Stimulated activated CD4-positive, alpha-beta T cell treated with anti-CD3 and anti-CD28 coated beads, TNF-alpha, amount 100 ng/mL, for 48 hours (primary cell): ENCODE measurements around the gene RAI1.

Experiments
- DNase-seq, 3 donors: peaks; one replicate each; pipeline ENCODE4 v3.0.0-alpha.2; 2020; ENCODE audit warnings: low read depth in 3 of 3

Gene RAI1

DNA sequence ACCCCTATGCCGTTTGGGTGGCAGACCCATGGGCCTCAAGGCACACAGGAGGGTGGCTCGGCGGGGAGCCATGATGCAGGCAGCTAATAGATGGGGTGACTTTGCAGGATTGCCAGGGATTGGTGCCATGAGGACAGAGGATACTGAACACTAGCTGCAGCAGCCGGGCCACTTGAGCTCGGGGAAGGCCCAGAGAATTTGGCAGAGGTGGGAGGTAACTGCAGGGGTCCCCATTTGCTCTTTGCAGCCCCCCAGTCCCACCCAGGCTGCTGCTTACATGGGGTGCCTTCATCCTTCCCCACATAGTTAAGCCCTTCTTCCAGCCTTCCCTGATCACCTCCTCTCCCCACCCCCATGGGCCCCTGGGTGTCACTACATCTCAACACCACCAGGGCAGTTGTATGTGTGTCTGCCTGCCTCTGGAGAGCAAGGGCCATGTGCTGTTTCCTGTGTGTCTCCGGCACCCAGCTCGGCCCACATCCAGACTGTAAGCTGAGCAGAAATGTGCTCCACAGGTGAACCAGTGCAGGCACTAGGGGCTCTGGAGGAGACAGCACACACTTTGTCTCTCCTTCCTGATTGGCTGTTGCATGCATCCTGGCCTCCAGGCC, 103.5 kb downstream of the RAI1 start:
- DNase-seq: no peak

DNA sequence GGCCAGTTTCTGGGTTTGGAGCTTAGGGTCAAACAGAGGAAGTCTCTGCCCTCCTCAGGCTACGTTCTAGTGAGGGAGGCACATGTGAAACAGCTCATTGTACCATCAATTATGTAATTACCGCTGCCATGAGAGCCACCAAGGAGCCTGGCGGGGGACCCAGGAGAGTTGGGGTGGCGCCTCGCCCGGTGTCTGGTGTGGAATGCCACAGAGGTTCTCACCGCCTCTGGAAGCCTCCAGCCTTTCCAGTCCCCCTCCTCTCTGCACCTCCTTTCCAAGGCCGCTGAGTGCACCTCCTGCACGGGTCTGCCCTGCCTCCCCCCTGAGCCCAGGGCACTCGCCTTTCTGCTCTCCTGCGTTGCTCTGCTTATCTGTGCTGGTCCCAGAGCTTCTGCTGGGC, 104.1 kb downstream of the RAI1 start:
- DNase-seq: no peak

DNA sequence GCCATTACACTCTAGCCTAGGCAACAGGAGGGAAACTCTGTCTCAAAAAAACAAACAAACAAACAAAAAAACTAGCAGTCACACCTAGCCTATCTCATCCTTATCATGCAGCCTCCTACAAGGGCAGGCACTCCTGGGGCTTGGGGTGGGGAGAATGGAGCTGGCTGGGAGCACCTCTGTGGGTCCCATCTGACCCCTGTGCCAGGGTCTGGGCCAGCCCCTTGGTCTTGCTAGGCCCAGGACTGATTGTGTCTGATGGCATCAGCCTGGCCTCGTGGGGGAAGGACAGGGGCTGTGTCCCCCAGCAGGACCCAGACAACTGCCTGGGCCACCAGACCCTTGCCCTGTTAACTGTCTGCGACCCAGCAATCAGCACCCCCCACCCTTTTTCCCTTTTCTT, 105.7 kb downstream of the RAI1 start:
- DNase-seq: no peak

DNA sequence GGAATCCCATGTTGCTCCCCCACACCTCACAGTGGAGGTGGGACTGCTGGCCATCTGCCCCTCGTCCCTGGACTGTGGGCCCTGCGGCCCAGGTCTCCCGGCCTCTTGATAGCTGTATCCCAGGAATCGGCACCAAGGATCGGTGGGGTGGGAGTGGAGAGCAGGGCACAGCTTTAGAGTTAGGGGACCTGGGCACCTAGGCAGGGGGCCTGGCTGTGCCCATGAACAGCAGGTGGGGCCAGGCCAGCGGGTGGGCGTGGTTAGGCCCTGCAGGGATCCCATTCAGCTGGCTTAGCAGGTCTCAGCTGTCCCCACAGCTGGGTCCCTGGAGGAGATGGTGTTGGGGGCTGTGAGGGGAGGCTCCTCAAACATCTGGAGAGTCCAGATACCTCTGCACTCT, 106.3 kb downstream of the RAI1 start:
- DNase-seq: no peak

DNA sequence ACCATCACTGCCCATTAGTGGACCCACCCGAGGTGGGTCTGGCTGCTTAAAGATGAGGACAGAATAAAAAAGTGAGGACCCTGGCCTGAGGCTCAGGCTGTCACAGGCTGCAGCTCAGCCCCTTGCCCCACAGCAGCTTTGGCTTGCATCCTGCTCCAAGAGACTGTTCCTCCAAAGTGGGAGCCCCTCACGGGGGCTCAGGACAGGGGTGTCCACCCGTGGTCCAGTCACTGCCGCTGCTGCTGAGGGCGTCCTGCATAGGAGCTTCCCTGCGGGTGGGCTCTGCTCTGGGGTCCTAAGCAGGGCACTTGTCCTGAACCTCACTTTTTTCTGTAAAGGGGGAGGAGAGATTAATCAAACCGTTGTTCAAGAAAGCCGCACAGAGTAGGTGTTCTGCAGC, 107.7 kb downstream of the RAI1 start:
- DNase-seq: no peak

DNA sequence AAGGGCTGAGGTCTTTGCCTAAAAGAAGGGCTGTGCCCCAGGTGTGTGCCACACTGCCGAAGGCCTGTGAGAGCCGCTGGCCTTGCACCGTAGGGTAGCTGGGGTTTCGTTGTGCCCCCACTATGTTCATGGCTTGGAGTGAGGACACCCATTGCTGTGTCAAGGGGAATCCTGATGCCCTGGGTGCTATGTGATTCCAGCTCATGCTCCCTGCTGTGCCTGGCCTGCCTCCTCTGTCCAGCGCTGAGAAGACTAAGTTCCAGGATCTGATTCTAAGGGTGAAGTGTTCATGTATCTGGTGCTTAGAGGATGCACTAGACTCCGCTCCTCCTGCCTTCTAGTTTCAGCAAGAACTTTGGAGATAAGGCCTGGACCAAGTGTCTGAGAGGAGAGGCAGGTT, 108.2 kb downstream of the RAI1 start:
- DNase-seq: no peak

DNA sequence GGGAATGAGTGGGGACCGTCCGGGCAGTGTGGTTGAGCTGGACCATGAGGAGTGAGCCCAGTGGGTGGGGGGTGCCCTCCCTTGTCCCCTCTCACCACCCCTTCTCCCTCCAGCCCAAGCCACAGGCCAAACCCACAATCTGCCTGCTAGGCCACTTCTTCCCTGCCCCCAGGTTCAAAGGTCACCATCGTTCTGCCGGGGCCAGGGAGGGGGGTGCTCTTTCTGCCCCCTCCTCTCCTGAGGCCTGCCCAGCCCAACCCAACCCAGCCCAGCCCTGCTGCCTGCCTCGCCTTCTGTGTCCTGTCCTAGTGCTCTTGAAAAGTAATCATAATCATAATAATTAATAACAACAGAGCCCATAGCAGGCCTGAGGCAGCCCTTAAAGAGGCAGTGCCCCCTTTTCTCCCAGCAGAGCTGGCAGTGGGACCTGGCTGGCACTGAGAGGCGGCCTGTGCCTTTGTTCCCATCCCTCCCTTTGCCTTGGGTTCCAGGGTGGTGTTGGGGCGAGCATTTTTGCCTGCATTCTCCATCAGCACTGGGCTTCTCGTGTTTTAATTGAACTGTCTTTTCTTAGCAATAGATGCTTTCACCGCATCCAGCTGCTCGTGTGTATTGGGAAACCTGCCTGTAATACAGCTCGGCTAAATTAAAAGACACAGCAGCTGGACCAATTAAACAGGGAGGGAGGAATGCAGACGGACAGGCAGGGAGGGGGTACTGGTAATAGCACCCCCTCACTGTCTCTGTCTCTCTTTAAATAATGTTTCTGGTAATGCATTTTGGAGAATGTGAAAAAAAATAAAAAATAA, 108.8 kb downstream of the RAI1 start:
- no peak for DNase-seq

DNA sequence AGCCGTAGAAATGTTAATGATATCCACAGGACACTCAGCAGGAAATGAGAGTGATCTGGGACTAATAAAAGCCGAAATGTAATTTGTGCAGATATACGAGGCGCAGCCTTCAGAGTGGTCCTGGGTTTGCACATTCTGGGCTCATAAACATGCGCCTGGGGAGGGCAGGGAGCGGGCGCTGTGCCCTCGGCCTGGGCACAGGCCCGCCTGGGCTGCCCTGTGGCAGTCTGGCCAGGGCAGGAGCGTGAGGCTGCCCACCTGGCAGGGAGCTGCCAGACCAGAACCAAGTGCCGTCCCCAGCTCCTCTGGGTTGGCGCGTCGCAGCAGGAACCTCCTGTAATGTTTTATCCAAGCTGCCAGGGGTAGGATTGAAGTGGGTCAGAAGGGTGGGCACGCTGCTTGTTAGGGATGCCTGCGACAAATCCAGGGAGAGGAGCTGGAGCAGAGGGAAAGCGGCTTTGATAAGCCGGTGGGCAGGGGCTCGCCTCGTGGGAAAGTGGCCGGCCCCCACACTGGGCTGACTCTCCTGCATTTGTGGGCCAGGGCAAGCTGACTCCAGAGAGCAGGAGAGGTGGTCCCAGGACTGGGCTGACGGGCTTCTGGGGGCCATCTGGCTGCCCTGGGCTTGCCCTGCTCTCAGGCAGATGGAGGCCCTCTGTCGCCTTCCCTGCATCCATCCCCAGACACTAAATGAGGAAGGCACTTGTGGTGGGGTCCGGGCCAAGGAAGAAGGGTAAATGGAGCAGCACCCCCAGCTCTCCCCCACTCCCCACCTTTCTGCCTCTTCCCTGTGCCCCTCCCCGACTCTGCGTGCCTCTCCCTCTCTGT, 109.6 kb downstream of the RAI1 start:
- DNase-seq: no peak

DNA sequence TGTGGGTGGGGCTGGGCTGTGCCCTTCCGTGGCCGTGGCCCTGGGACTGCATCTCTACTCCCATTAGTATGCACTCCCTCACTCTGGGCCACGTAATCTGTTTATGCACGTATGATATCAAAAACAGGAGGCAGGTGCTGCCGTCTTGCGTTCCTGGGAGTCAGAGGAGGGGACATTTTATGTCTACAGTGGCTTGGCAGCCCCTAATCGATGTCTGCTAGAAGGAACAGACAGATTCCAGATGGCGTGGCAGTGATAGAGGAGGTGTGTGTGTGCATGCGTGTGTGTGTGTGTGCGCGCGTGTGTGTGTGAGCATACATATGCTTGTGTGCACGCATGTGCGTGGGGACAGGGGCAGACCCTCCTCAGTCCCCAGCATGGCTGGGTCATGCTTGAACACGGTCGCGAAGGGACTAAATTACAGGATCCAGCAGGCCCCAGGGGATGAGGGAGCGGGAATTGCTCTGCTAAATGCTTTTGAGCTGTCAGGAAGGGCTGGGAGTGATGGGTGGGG, 110.8 kb downstream of the RAI1 start:
- no peak for DNase-seq

DNA sequence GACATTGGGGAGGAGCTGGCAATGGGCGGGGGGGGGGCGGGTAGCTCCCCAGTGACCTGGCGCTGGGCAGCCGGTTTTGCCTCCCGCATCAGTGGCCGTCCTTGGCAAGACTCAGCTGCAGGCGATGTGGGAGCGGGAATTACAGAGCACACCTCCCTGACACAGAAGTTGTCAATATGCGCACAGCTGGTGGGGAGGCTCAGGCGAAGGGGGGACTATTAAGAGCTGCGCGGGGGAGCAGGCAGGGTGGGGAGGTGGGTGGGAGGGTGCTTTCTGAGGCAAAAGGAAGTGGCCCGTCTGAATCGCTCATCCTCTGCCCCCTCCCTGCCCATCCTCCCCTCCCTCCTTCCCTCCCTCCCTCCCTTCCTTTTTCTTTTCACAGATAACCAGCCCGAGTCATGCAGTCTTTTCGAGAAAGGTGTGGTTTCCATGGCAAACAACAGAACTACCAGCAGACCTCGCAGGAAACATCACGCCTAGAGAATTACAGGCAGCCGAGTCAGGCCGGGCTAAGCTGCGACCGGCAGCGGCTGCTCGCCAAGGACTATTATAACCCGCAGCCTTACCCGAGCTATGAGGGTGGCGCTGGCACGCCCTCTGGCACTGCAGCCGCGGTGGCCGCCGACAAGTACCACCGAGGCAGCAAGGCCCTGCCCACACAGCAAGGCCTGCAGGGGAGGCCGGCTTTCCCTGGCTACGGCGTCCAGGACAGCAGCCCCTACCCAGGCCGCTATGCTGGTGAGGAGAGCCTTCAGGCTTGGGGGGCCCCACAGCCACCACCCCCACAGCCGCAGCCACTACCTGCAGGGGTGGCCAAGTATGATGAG, 111.5 kb downstream of the RAI1 start:
- peak in 1 of 3 donors; percentile 35 for DNase-seq

DNA sequence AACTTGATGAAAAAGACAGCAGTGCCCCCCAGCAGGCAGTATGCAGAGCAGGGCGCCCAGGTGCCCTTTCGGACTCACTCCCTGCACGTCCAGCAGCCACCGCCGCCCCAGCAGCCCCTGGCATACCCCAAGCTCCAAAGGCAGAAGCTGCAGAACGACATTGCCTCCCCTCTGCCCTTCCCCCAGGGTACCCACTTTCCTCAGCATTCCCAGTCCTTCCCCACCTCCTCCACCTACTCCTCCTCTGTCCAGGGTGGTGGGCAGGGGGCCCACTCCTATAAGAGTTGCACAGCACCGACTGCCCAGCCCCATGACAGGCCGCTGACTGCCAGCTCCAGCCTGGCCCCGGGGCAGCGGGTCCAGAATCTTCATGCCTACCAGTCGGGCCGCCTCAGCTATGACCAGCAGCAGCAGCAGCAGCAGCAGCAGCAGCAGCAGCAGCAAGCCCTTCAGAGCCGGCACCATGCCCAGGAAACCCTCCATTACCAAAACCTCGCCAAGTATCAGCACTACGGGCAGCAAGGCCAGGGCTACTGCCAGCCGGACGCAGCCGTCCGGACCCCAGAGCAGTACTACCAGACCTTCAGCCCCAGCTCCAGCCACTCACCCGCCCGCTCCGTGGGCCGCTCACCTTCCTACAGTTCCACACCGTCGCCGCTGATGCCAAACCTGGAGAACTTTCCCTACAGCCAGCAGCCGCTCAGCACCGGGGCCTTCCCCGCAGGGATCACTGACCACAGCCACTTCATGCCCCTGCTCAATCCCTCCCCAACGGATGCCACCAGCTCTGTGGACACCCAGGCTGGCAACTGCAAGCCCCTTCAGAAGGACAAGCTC, 112.3 kb downstream of the RAI1 start:
- DNase-seq: no peak

DNA sequence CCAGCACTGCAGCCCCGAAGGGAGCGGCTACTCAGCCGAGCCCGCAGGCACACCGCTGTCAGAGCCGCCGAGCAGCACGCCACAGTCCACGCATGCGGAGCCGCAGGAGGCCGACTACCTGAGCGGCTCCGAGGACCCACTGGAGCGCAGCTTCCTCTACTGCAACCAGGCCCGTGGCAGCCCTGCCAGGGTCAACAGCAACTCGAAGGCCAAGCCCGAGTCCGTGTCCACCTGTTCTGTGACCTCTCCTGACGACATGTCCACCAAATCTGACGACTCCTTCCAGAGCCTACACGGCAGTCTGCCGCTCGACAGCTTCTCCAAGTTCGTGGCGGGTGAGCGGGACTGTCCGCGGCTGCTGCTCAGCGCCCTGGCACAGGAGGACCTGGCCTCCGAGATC, 113.1 kb downstream of the RAI1 start:
- no peak for DNase-seq

DNA sequence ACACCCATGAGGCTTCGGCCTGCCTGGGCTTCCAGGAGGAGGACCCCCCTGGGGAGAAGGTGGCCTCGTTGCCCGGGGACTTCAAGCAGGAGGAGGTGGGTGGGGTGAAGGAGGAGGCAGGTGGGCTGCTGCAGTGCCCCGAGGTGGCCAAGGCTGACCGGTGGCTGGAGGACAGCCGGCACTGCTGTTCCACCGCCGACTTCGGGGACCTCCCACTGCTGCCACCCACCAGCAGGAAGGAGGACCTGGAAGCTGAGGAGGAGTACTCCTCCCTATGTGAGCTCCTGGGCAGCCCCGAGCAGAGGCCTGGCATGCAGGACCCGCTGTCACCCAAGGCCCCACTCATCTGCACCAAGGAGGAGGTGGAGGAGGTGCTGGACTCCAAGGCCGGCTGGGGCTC, 114.0 kb downstream of the RAI1 start:
- no peak for DNase-seq

DNA sequence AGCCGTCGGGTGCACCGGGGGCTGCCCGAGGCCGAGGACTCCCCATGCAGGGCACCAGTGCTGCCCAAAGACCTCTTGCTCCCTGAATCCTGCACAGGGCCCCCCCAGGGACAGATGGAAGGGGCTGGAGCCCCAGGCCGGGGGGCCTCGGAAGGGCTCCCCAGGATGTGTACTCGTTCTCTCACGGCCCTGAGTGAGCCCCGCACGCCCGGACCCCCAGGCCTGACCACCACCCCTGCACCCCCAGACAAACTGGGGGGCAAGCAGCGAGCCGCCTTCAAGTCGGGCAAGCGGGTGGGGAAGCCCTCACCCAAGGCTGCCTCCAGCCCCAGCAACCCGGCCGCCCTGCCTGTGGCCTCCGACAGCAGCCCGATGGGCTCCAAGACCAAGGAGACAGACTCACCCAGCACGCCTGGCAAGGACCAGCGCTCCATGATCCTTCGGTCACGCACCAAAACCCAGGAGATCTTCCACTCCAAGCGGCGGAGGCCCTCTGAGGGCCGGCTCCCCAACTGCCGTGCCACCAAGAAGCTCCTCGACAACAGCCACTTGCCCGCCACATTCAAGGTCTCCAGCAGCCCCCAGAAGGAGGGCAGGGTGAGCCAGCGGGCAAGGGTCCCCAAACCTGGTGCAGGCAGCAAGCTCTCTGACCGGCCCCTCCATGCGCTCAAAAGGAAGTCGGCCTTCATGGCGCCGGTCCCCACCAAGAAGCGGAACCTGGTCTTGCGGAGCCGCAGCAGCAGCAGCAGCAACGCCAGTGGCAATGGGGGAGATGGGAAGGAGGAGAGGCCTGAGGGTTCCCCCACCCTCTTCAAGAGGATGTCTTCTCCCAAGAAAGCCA, 114.9 kb downstream of the RAI1 start:
- no peak for DNase-seq

DNA sequence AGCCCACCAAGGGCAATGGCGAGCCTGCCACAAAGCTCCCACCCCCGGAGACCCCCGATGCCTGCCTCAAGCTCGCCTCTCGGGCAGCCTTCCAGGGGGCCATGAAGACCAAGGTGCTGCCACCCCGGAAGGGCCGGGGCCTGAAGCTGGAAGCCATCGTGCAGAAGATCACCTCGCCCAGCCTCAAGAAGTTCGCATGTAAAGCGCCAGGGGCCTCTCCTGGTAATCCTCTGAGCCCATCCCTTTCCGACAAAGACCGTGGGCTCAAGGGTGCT, 115.5 kb downstream of the RAI1 start:
- DNase-seq: no peak

DNA sequence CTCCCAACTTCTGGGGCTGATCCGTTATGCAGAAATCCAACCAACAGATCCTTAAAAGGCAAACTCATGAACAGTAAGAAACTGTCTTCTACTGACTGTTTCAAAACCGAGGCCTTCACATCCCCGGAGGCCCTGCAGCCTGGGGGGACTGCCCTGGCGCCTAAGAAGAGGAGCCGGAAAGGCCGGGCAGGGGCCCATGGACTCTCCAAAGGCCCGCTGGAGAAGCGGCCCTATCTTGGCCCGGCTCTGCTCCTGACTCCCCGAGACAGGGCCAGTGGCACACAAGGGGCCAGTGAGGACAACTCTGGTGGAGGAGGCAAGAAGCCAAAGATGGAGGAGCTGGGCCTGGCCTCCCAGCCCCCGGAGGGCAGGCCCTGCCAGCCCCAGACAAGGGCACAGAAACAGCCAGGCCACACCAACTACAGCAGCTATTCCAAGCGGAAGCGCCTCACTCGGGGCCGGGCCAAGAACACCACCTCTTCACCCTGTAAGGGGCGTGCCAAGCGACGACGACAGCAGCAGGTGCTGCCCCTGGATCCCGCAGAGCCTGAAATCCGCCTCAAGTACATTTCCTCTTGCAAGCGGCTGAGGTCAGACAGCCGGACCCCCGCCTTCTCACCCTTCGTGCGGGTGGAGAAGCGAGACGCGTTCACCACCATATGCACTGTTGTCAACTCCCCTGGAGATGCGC, 116.0 kb downstream of the RAI1 start:
- no peak for DNase-seq

DNA sequence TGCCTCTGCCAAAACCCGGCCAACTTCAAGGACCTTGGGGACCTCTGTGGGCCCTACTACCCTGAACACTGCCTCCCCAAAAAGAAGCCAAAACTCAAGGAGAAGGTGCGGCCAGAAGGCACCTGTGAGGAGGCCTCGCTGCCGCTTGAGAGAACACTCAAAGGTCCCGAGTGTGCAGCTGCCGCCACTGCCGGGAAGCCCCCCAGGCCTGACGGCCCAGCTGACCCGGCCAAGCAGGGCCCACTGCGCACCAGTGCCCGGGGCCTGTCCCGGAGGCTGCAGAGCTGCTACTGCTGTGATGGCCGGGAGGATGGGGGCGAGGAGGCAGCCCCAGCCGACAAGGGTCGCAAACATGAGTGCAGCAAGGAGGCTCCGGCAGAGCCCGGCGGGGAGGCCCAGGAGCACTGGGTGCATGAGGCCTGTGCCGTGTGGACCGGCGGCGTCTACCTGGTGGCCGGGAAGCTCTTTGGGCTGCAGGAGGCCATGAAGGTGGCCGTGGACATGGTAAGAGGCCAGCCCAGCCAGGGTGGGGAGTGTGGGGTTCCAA, 116.8 kb downstream of the RAI1 start:
- no peak for DNase-seq

DNA sequence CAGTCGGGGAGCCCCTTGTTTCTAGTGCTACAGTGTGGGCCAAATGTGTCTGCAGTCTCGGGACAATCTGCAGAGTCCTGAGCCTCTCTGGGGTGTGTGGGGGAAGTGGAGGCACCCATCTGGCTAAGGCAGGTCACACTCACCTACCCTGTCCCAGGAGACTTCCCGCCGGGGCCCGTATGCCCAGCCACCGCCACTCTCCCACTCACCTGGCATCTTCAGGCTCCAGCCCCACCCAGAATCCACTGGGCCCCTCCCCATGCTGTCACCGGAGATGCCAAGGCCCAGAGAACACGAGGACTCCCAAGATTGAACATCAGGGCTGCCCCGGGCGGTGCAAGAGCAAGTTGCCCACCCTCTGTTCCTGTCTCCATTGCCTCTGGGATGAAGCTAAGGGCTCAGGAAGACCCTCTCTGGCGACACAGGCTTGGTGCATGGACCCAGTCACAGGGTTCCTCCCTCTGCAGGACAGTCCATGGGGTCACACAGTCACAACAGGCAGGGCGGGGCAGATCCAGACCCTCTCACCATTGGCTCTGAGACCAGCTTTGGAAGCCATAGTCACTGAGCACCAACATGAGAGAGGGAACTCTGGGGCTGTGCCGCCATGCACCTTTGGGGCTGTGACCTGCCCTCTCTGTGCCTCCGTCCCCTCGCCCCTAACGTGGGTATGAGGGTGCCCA, 117.5 kb downstream of the RAI1 start:
- no peak for DNase-seq
